ENCODE data around the gene OR10R2. TPM values are rescaled to one million over a fixed set of nuclear protein-coding genes. Genes with fewer than 3 reads are reported as not detected.

Gene OR10R2
- total RNA-seq, 4 donors from 2014 or later = not detected

DNA sequence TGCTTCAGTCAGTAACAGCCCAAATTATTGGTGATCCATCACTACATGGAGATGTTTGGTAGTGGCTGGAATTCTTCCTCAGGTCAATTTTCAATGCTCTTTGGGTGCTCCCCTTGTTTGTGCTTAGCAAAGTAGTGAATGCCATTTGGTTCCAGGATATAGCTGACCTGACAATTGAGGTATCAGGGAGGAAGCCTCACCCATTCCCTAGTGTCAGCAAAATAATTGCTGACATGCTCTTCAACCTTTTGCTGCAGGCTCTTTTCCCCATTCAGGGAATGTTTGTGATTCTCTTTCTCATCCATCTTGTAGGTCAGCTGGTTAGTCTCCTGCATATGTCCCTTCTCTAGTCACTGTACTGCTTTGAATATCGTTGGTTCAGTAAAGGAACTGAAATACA is 17.5 kb upstream of the OR10R2 start:
- 85% methylated on average over 1 of the region's 1 CpG for WGBS
- TF ChIP-seq POLR2A (IDR thresholded peaks at IDR 0.05) (no peak), EP300 (IDR thresholded peaks at IDR 0.05) (no peak), POLR2AphosphoS5 (IDR thresholded peaks at IDR 0.05) (no peak)
- TF ChIP-seq, protein P1, sequence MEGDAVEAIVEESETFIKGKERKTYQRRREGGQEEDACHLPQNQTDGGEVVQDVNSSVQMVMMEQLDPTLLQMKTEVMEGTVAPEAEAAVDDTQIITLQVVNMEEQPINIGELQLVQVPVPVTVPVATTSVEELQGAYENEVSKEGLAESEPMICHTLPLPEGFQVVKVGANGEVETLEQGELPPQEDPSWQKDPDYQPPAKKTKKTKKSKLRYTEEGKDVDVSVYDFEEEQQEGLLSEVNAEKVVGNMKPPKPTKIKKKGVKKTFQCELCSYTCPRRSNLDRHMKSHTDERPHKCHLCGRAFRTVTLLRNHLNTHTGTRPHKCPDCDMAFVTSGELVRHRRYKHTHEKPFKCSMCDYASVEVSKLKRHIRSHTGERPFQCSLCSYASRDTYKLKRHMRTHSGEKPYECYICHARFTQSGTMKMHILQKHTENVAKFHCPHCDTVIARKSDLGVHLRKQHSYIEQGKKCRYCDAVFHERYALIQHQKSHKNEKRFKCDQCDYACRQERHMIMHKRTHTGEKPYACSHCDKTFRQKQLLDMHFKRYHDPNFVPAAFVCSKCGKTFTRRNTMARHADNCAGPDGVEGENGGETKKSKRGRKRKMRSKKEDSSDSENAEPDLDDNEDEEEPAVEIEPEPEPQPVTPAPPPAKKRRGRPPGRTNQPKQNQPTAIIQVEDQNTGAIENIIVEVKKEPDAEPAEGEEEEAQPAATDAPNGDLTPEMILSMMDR (IDR thresholded peaks at IDR 0.05) = no peak
- H3K4me3 ChIP-seq = no peak overlapping the region
- no peaks in the 10 kb centered on the region for H3K4me1 ChIP-seq
- no peaks in the 10 kb centered on the region for H3K9me3 ChIP-seq
- H3K36me3 ChIP-seq = no peaks in the 10 kb centered on the region
- no peaks in the 10 kb centered on the region for H3K27me3 ChIP-seq
- no peak for DNase-seq (ENCODE audit: low spot score in 2 of 2)
- no peak overlapping the region for H3K27ac ChIP-seq

DNA sequence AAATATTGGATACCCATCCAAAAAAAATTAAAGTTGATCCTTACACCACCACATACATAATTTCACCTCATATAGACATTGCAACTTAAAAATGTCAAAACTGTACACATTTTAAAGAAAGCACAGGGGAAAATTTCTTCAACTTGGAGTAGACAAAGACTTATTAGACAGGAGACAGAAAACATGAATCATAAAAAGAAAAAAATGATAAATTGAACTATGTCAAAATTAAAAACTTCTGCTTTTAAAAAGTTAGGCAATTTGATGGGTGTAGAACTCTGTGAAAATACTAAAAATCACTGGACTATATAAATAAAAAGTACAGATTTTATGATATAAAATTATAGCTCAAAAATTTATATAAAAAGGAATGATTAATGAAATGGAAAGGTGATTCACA is 14.8 kb upstream of the OR10R2 start:
- Histone ChIP-seq H3K4me1 (no peaks in the 10 kb centered on the region), H3K27me3 (no peaks in the 10 kb centered on the region), H3K9me3 (no peaks in the 10 kb centered on the region), H3K27ac (no peak overlapping the region), H3K4me3 (no peak overlapping the region), H3K36me3 (no peaks in the 10 kb centered on the region)
- TF ChIP-seq POLR2A (IDR thresholded peaks at IDR 0.05) = no peak
- TF ChIP-seq POLR2AphosphoS5 (IDR thresholded peaks at IDR 0.05) = no peak
- TF ChIP-seq, protein P1 (IDR thresholded peaks at IDR 0.05) = no peak
- TF ChIP-seq EP300 (IDR thresholded peaks at IDR 0.05) = no peak
- DNase-seq (ENCODE audit: low spot score in 2 of 2) = no peak

DNA sequence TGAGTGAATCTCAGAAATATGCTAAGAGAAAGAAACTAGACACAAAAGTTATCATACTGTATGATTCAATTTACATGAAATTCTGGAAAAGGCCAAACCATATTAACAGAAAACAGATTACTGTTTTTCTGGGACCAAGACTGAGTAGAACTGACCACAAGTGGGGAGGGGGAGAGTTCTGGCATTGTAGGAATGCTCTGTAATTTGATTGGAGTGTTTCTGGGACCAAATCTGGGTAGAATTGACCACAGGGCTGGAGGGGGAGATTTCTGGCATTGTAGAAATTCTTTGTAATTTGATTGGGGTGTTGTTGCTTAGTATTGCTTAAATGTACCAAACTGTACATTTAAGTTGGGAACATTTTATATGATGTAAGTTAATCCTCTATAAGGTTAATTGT is 13.8 kb upstream of the OR10R2 start:
- H3K4me1 ChIP-seq = no peaks in the 10 kb centered on the region
- no peak overlapping the region for H3K4me3 ChIP-seq
- TF ChIP-seq, protein P1 (IDR thresholded peaks at IDR 0.05) = no peak
- no peak for TF ChIP-seq EP300 (IDR thresholded peaks at IDR 0.05)
- no peak for TF ChIP-seq POLR2AphosphoS5 (IDR thresholded peaks at IDR 0.05)
- TF ChIP-seq POLR2A (IDR thresholded peaks at IDR 0.05) = no peak
- no peaks in the 10 kb centered on the region for H3K36me3 ChIP-seq
- DNase-seq (ENCODE audit: low spot score in 2 of 2) = no peak
- no peak overlapping the region for H3K27ac ChIP-seq
- H3K27me3 ChIP-seq = no peaks in the 10 kb centered on the region
- H3K9me3 ChIP-seq = no peaks in the 10 kb centered on the region

DNA sequence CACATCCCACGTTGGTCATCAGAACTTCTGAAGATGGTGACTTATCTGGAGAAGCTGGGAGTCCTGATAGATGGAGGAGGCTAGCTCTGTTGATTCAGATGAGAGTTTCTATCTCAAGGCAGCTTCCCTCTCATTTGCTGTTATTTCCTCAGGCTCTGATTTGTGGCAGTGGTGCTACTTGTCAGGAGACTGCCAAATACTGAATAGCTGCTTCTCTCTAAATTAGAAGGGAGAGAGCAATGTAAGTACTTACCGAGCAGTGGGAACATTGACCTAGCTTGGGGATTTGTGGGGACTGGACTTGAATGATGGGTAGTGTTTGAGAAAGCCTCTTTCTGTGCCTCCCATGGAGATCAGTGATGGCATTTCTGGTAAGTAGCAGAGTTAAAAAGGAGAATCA is 10.5 kb upstream of the OR10R2 start, which contains the start of gene OR10K1:
Gene OR10K1 (plus strand): TSS at position 301 of the 400 bp plus-strand sequence. CDS start 3,728 bp downstream, outside the sequence.
- TF ChIP-seq, protein P1 (IDR thresholded peaks at IDR 0.05) = no peak
- TF ChIP-seq EP300 (IDR thresholded peaks at IDR 0.05) (no peak), POLR2AphosphoS5 (IDR thresholded peaks at IDR 0.05) (no peak), POLR2A (IDR thresholded peaks at IDR 0.05) (no peak)
- H3K36me3 ChIP-seq = no peaks in the 10 kb centered on the region
- no peak within 1 kb of the TSS for H3K27ac ChIP-seq
- H3K4me3 ChIP-seq = no peak within 1 kb of the TSS
- no peaks in the 10 kb centered on the region for H3K9me3 ChIP-seq
- DNase-seq (ENCODE audit: low spot score in 2 of 2) = no peak
- H3K27me3 ChIP-seq = no peaks in the 10 kb centered on the region
- 82% methylated on average over 2 of the region's 2 CpGs for WGBS
- H3K4me1 ChIP-seq = no peaks in the 10 kb centered on the region

DNA sequence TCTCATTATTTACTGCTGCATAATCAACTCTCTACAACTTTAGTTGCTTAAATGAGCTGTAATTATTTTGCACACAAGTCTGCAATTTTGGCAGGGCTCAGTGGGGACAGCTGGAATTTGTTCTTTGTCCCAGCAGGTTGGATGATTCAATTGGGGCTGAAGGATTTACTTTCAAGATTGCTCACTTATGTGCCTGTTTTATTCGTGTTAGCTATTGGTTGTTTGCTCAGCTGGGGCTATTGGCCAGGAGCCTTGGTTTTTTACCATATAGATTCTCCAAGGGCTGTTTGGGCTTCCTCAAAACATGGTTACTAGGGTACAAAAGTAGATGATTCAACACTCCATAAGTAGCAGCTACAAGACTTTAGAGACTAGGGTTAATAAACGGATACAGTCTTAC is 13.4 kb downstream of the OR10R2 start:
- DNase-seq (ENCODE audit: low spot score in 2 of 2) = no peak
- no peaks in the 10 kb centered on the region for H3K36me3 ChIP-seq
- 29% methylated on average over 2 of the region's 2 CpGs for WGBS
- TF ChIP-seq, protein P1 (IDR thresholded peaks at IDR 0.05) = no peak
- TF ChIP-seq EP300 (IDR thresholded peaks at IDR 0.05) (no peak), POLR2A (IDR thresholded peaks at IDR 0.05) (no peak), POLR2AphosphoS5 (IDR thresholded peaks at IDR 0.05) (no peak)
- H3K27ac ChIP-seq = no peak overlapping the region
- no peaks in the 10 kb centered on the region for H3K27me3 ChIP-seq
- H3K4me1 ChIP-seq = no peaks in the 10 kb centered on the region
- H3K4me3 ChIP-seq = no peak overlapping the region
- no peaks in the 10 kb centered on the region for H3K9me3 ChIP-seq

Data from suprapubic skin (tissue), 4 donors.